ENCODE data around the gene MTMR3. TPM values are rescaled to one million over a fixed set of nuclear protein-coding genes. Genes with fewer than 3 reads are reported as not detected.
A peak's percentile ranks its signal among the peaks of the same experiment; 100 is the strongest.

The MTMR3 gene
- total RNA-seq, 6 donors from 2014 or later, result 50.3 to 117 (median 70.9) TPM

- H3K27ac ChIP-seq, result peak overlapping the region in 2 of 4 donors; percentile 19 to 53
- ATAC-seq (ENCODE audit: low FRiP score in 2 of 2), result no peak
- no peaks in the 10 kb centered on the region for H3K36me3 ChIP-seq
- no peak for DNase-seq
- WGBS, 2 donors, result 74 to 80% methylated on average over 3 to 4 of the region's 4 CpGs
- H3K4me3 ChIP-seq, result no peak overlapping the region
- TF ChIP-seq EP300 (IDR thresholded peaks at IDR 0.05) (no peak), POLR2A (IDR thresholded peaks at IDR 0.05) (no peak)
- peaks cover 0 to 18% (median 5%) of the 10 kb centered on the region in 4 donors for H3K4me1 ChIP-seq
- H3K9me3 ChIP-seq, result no peaks in the 10 kb centered on the region
- H3K27me3 ChIP-seq, result no peaks in the 10 kb centered on the region
These were observed 162.5 kb downstream of the MTMR3 start for GRCh38 chr22:30045494-30045887.

- no peak for TF ChIP-seq POLR2AphosphoS5 (IDR thresholded peaks at IDR 0.05)
- TF ChIP-seq POLR2A (IDR thresholded peaks at IDR 0.05), result no peak
- TF ChIP-seq EP300 (IDR thresholded peaks at IDR 0.05), result no peak
- no peak for TF ChIP-seq CTCF (IDR thresholded peaks at IDR 0.05)
- no peak for ATAC-seq (ENCODE audit: low FRiP score in 2 of 2)
- H3K27ac ChIP-seq, result no peak overlapping the region
These were observed 163.1 kb downstream of the MTMR3 start for GRCh38 chr22:30045901-30046715.

GRCh38 chr22:30046716-30047363 lies 163.9 kb downstream of the MTMR3 start:
- DNase-seq (peak in 1 of 2 donors; percentile 54), ATAC-seq (ENCODE audit: low FRiP score in 2 of 2) (no peak)
- H3K36me3 ChIP-seq, result no peaks in the 10 kb centered on the region
- H3K9me3 ChIP-seq, result no peaks in the 10 kb centered on the region
- no peak overlapping the region for H3K4me3 ChIP-seq
- TF ChIP-seq POLR2AphosphoS5 (IDR thresholded peaks at IDR 0.05) (no peak), EP300 (IDR thresholded peaks at IDR 0.05) (no peak), POLR2A (IDR thresholded peaks at IDR 0.05) (no peak), CTCF (IDR thresholded peaks at IDR 0.05) (no peak)
- H3K4me1 ChIP-seq, result peaks cover 0 to 18% (median 5%) of the 10 kb centered on the region in 4 donors
- no peak overlapping the region for H3K27ac ChIP-seq
- H3K27me3 ChIP-seq, result no peaks in the 10 kb centered on the region
- WGBS, 2 donors, result 98 to 99% methylated on average over 14 to 15 of the region's 15 CpGs

More at GRCh38 chr22:30045901-30046715, 163.1 kb downstream of the MTMR3 start:
- 90 to 93% methylated on average over 21 of the region's 21 CpGs for WGBS, 2 donors
- H3K27me3 ChIP-seq, result no peaks in the 10 kb centered on the region
- H3K9me3 ChIP-seq, result no peaks in the 10 kb centered on the region
- DNase-seq, result peak in 1 of 2 donors; percentile 58
- H3K36me3 ChIP-seq, result no peaks in the 10 kb centered on the region
- H3K4me3 ChIP-seq, result no peak overlapping the region
- H3K4me1 ChIP-seq, result peaks cover 0 to 18% (median 5%) of the 10 kb centered on the region in 4 donors

- no peaks in the 10 kb centered on the region for H3K27me3 ChIP-seq
- no peaks in the 10 kb centered on the region for H3K36me3 ChIP-seq
- H3K4me1 ChIP-seq, result peaks cover 0 to 18% (median 5%) of the 10 kb centered on the region in 4 donors
- no peaks in the 10 kb centered on the region for H3K9me3 ChIP-seq
- ATAC-seq (ENCODE audit: low FRiP score in 2 of 2), result no peak
- peak in 1 of 6 experiments; percentile 7 for TF ChIP-seq CTCF (IDR thresholded peaks at IDR 0.05)
- TF ChIP-seq POLR2AphosphoS5 (IDR thresholded peaks at IDR 0.05), result no peak
- no peak for TF ChIP-seq POLR2A (IDR thresholded peaks at IDR 0.05)
- no peak overlapping the region for H3K4me3 ChIP-seq
- WGBS, 2 donors, result 29 to 57% methylated on average over 3 of the region's 3 CpGs
- DNase-seq, result no peak
- H3K27ac ChIP-seq, result no peak overlapping the region
These were observed 164.4 kb downstream of the MTMR3 start for GRCh38 chr22:30047364-30047738.

- no peak overlapping the region for H3K27ac ChIP-seq
- peaks cover 0 to 18% (median 3%) of the 10 kb centered on the region in 4 donors for H3K4me1 ChIP-seq
- H3K36me3 ChIP-seq, result no peaks in the 10 kb centered on the region
- TF ChIP-seq POLR2AphosphoS5 (IDR thresholded peaks at IDR 0.05), result no peak
- no peak for TF ChIP-seq EP300 (IDR thresholded peaks at IDR 0.05)
- TF ChIP-seq POLR2A (IDR thresholded peaks at IDR 0.05), result no peak
- TF ChIP-seq CTCF (IDR thresholded peaks at IDR 0.05), result no peak
- DNase-seq (no peak), ATAC-seq (ENCODE audit: low FRiP score in 2 of 2) (no peak)
- no peak overlapping the region for H3K4me3 ChIP-seq
- H3K9me3 ChIP-seq, result no peaks in the 10 kb centered on the region
- 71 to 78% methylated on average over 2 of the region's 2 CpGs for WGBS, 2 donors
- H3K27me3 ChIP-seq, result no peaks in the 10 kb centered on the region
These were observed 165.7 kb downstream of the MTMR3 start for GRCh38 chr22:30048681-30049080.
